ENCODE measurements around the gene TMUB2. TPM values are rescaled to one million over a fixed set of nuclear protein-coding genes. Genes with fewer than 3 reads are reported as not detected.

The TMUB2 gene
- polyA plus RNA-seq, 1 experiment, result 34.3 TPM

GRCh38 chr17:44223541-44224071 lies 36.8 kb downstream of the TMUB2 start:
- POLR2A ChIA-PET, result interaction anchor here (0.7 kb wide), 2 partner anchors 85 to 374 kb away, joined by 3 to 9 read pairs; partner anchors contain the start of gene RUNDC3A
- CTCF ChIA-PET, result no interaction called here
- DNase-seq (ENCODE audit: low read depth, low spot score), result no peak
- H3K27me3 ChIP-seq (ENCODE audit: control insufficient read depth, insufficient read depth, low read length), result no peaks in the 10 kb centered on the region
- H3K9me3 ChIP-seq (ENCODE audit: control insufficient read depth, insufficient read depth, low read length), result no peaks in the 10 kb centered on the region; the same call in 1 of the 2 replicates
- H3K27ac ChIP-seq (ENCODE audit: low read depth, low read length), result no peak overlapping the region
- H3K4me3 ChIP-seq (ENCODE audit: low read depth, low read length), result no peak overlapping the region
- TF ChIP-seq CTCF (IDR thresholded peaks at IDR 0.05; ENCODE audit: low read depth, low read length), result no peak

GRCh38 chr17:44229090-44229489 lies 42.3 kb downstream of the TMUB2 start:
- DNase-seq (ENCODE audit: low read depth, low spot score), result no peak
- POLR2A ChIA-PET, result interaction anchor here (0.8 kb wide), 1 partner anchor 43 kb away, joined by 3 read pairs; the partner anchor contains the start of gene TMUB2
- Histone ChIP-seq H3K4me3 (ENCODE audit: low read depth, low read length) (no peak overlapping the region), H3K27ac (ENCODE audit: low read depth, low read length) (no peak overlapping the region), H3K9me3 (ENCODE audit: control insufficient read depth, insufficient read depth, low read length) (no peaks in the 10 kb centered on the region), H3K27me3 (ENCODE audit: control insufficient read depth, insufficient read depth, low read length) (peaks cover 7% of the 10 kb centered on the region)
- TF ChIP-seq CTCF (IDR thresholded peaks at IDR 0.05; ENCODE audit: low read depth, low read length), result no peak
- CTCF ChIA-PET, result interaction anchor here (0.5 kb wide), 1 partner anchor 182 kb away, joined by 3 read pairs; no protein-coding TSS in a partner anchor

- CTCF ChIA-PET, result no interaction called here
- H3K27ac ChIP-seq (ENCODE audit: low read depth, low read length), result no peak overlapping the region
Observed at GRCh38 chr17:44230140-44230539, 43.4 kb downstream of the TMUB2 start.

GRCh38 chr17:44232061-44232460 lies 45.3 kb downstream of the TMUB2 start:
- POLR2A ChIA-PET, result no interaction called here
- no peak for TF ChIP-seq CTCF (IDR thresholded peaks at IDR 0.05; ENCODE audit: low read depth, low read length)

More at GRCh38 chr17:44230140-44230539, 43.4 kb downstream of the TMUB2 start:
- Histone ChIP-seq H3K9me3 (ENCODE audit: control insufficient read depth, insufficient read depth, low read length) (no peaks in the 10 kb centered on the region), H3K27me3 (ENCODE audit: control insufficient read depth, insufficient read depth, low read length) (peaks cover 7% of the 10 kb centered on the region), H3K4me3 (ENCODE audit: low read depth, low read length) (no peak overlapping the region)
- no peak for TF ChIP-seq CTCF (IDR thresholded peaks at IDR 0.05; ENCODE audit: low read depth, low read length)
- POLR2A ChIA-PET, result no interaction called here
- DNase-seq (ENCODE audit: low read depth, low spot score), result no peak

GRCh38 chr17:44233582-44233981 lies 46.8 kb downstream of the TMUB2 start:
- POLR2A ChIA-PET, result no interaction called here
- Histone ChIP-seq H3K4me3 (ENCODE audit: low read depth, low read length) (no peak overlapping the region), H3K27ac (ENCODE audit: low read depth, low read length) (no peak overlapping the region), H3K27me3 (ENCODE audit: control insufficient read depth, insufficient read depth, low read length) (peaks cover 7% of the 10 kb centered on the region), H3K9me3 (ENCODE audit: control insufficient read depth, insufficient read depth, low read length) (no peaks in the 10 kb centered on the region)
- CTCF ChIA-PET, result no interaction called here
- TF ChIP-seq CTCF (IDR thresholded peaks at IDR 0.05; ENCODE audit: low read depth, low read length), result no peak
- DNase-seq (ENCODE audit: low read depth, low spot score), result no peak

More at GRCh38 chr17:44232061-44232460, 45.3 kb downstream of the TMUB2 start:
- no peaks in the 10 kb centered on the region for H3K9me3 ChIP-seq (ENCODE audit: control insufficient read depth, insufficient read depth, low read length)
- peaks cover 7% of the 10 kb centered on the region for H3K27me3 ChIP-seq (ENCODE audit: control insufficient read depth, insufficient read depth, low read length)
- no peak overlapping the region for H3K4me3 ChIP-seq (ENCODE audit: low read depth, low read length)
- no peak overlapping the region for H3K27ac ChIP-seq (ENCODE audit: low read depth, low read length)
- CTCF ChIA-PET, result interaction anchor here (0.6 kb wide), 1 partner anchor 107 kb away, joined by 4 read pairs; no protein-coding TSS in a partner anchor
- no peak for DNase-seq (ENCODE audit: low read depth, low spot score)
